Keratinocyte (primary cell): ENCODE measurements around the gene KAT6B.

ENCODE experiments used
- CTCF ChIP-seq, 3 experiments: IDR thresholded peaks in 1 of 3; conservative IDR thresholded peaks in 1 of 3; optimal IDR thresholded peaks in 1 of 3; 2 replicates in 2 of 3; 3 replicates in 1 of 3; pipeline versions ENCODE3 to v1.5.1; 2011; ENCODE audit warnings: low read length in 3 of 3, mild to moderate bottlenecking in 3 of 3, moderate library complexity in 2 of 3, control low read depth in 1 of 3, inconsistent platforms in 1 of 3; ENCODE audit not compliant: insufficient read depth in 2 of 3; ENCODE audit errors: extremely low read depth in 1 of 3
- EZH2 ChIP-seq: IDR thresholded peaks from one replicate; pipeline ENCODE4 v1.6.1; 2012; ENCODE audit warnings: inconsistent platforms, mild to moderate bottlenecking, low read length, moderate library complexity

DNA sequence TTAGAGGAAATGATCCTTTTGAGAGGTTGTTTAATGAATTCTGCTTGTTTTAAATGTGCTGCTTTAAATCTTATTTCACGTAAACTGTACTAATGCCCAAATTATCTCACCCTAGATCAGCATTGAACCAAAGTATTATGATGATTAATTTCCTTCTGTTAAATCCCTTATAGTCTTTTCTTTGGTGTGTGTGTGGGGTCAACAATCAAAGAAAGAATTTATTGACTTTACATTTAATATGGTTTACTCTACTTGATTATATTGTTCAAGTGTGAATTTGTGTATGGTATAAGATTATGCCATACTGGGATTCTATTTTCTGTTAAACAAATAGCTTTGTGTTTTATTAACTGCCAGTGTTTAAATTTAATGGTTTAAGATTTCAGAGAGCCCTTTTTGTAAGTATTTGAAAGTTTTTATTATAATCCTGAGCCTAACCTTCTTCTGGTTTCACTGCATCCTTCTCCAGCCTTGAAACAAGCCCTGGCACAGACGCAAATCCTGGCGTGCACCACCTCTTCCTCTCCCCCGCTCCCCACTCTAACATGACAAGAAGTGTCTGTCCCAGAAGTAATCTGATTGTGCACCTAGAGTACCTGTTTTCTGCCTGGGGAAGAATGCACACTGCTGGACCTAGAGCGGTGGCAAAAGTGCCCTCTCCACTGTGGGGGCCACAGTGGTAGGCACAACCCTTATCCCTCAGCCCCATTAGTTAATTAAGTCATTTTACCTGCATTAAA lies 70.6 kb downstream of the KAT6B start:
- TF ChIP-seq CTCF (optimal IDR thresholded peaks at IDR 0.05 in 1 of 3, IDR thresholded peaks at IDR 0.05 in 1 of 3, conservative IDR thresholded peaks at IDR 0.05 in 1 of 3; ENCODE audit: extremely low read depth in 1 of 3, insufficient read depth in 2 of 3, low read length in 3 of 3) (no peak), EZH2 (no peak)
